H1 (cell line): ENCODE data around the gene GPLD1. TPM values are rescaled to one million over a fixed set of nuclear protein-coding genes. Genes with fewer than 3 reads are reported as not detected.

Experiments used
- CTCF ChIA-PET: fragments of 300-600 bp; sonication (Branson Sonifier 250); formaldehyde crosslinking; loops from one replicate; lab custom pipeline; 2021; ENCODE audit not compliant: partially characterized antibody; lab: Charles Lee
- POLR2A ChIA-PET: fragments of 300-600 bp; sonication (Branson Sonifier 250); formaldehyde crosslinking; loops from one replicate; lab custom pipeline; 2021; ENCODE audit warnings: inconsistent platforms; ENCODE audit not compliant: partially characterized antibody; lab: Charles Lee
- DNase-seq, 2 experiments: peaks; one replicate each; pipeline versions ENCODE4 v3.0.0 to v3.0.0-alpha.2; 2010 to 2022; ENCODE audit warnings: low spot score in 2 of 2, low read depth in 1 of 2, mixed read lengths in 1 of 2
- FAIRE-seq: peaks from 2 replicates; lab custom pipeline; 2011; peaks lifted over from hg19 to GRCh38; lab: Jason Lieb, UNC
- H2AFZ ChIP-seq: 2 replicates; pipeline ENCODE4 v1.8.1; 2012; ENCODE audit warnings: low read length, inconsistent platforms
- H2AK5ac ChIP-seq: 2 replicates; pipeline ENCODE4 v1.6.1; 2013; ENCODE audit warnings: low read depth, low read length
- H2BK120ac ChIP-seq: replicated peaks from 2 replicates; pipeline ENCODE3; 2013; ENCODE audit warnings: low read depth, low read length, inconsistent platforms
- H2BK12ac ChIP-seq: 2 replicates; pipeline ENCODE4 v1.6.1; 2013; ENCODE audit warnings: low read depth, low read length
- H2BK15ac ChIP-seq: 2 replicates; pipeline ENCODE4 v1.6.1; 2013; ENCODE audit warnings: low read length
- H2BK20ac ChIP-seq: 2 replicates; pipeline ENCODE4 v1.6.1; 2013; ENCODE audit warnings: low read length
- H2BK5ac ChIP-seq: 2 replicates; pipeline ENCODE4 v1.6.1; 2013; ENCODE audit warnings: low read depth, low read length
- H3K14ac ChIP-seq: 2 replicates; pipeline ENCODE4 v1.6.1; 2013; ENCODE audit warnings: inconsistent platforms; ENCODE audit not compliant: insufficient read length
- H3K18ac ChIP-seq: 2 replicates; pipeline ENCODE4 v1.6.1; 2013; ENCODE audit warnings: low read length; ENCODE audit errors: extremely low read depth
- H3K23ac ChIP-seq: 2 replicates; pipeline ENCODE4 v1.6.1; 2013; ENCODE audit warnings: inconsistent platforms; ENCODE audit not compliant: insufficient read length
- H3K23me2 ChIP-seq: 2 replicates; pipeline ENCODE4 v1.6.1; 2013; ENCODE audit warnings: low read depth, low read length
- H3K27ac ChIP-seq: 2 replicates; pipeline ENCODE4 v1.6.1; 2011; ENCODE audit warnings: low read depth, low read length, inconsistent platforms
- H3K27me3 ChIP-seq, 4 experiments: replicated peaks in 1 of 4; 1 replicate in 1 of 4; 2 replicates in 3 of 4; pipeline versions ENCODE4 v1.6.1 to v1.8.1; 2011 to 2013; ENCODE audit warnings: low read length in 3 of 4, mild to moderate bottlenecking in 3 of 4, inconsistent platforms in 2 of 4, mixed read lengths in 2 of 4, moderate library complexity in 1 of 4; ENCODE audit not compliant: control insufficient read depth in 3 of 4, insufficient read depth in 3 of 4; ENCODE audit errors: extremely low read depth in 1 of 4
- H3K36me3 ChIP-seq, 4 experiments: 2 replicates each; pipeline versions ENCODE4 v1.6.1 to v1.8.1; 2011 to 2013; ENCODE audit warnings: mild to moderate bottlenecking in 4 of 4, low read length in 3 of 4, moderate library complexity in 2 of 4, control low read depth in 1 of 4, inconsistent platforms in 1 of 4; ENCODE audit not compliant: insufficient read depth in 4 of 4, control insufficient read depth in 2 of 4
- H3K4ac ChIP-seq: replicated peaks from 2 replicates; pipeline ENCODE3; 2013; ENCODE audit warnings: low read length, low read depth, mixed read lengths, inconsistent platforms; ENCODE audit not compliant: insufficient read length
- H3K4me1 ChIP-seq, 4 experiments: replicated peaks in 1 of 4; 1 replicate in 1 of 4; 2 replicates in 3 of 4; pipeline versions ENCODE4 v1.6.1 to v1.8.1; 2011 to 2013; ENCODE audit warnings: low read length in 3 of 4, inconsistent platforms in 2 of 4, mixed read lengths in 1 of 4; ENCODE audit not compliant: insufficient read depth in 4 of 4, control insufficient read depth in 3 of 4
- H3K4me2 ChIP-seq, 2 experiments: 2 replicates each; pipeline versions ENCODE4 v1.6.1 to v1.8.1; 2011 to 2013; ENCODE audit warnings: low read depth in 2 of 2, low read length in 2 of 2, control low read depth in 1 of 2, inconsistent platforms in 1 of 2, mild to moderate bottlenecking in 1 of 2; ENCODE audit not compliant: insufficient read depth in 1 of 2
- H3K4me3 ChIP-seq, 4 experiments: fragments of 200-600, 300-600 bp in 1 of 4; sonication (generic), shearing (Covaris generic), sonication (Bioruptor Twin) in 1 of 4; 2 replicates each; pipeline versions ENCODE4 v1.5.1 to v1.8.1; 2011 to 2016; ENCODE audit warnings: low read length in 4 of 4, low read depth in 3 of 4, control low read depth in 2 of 4, inconsistent platforms in 2 of 4, mild to moderate bottlenecking in 2 of 4, mixed read lengths in 1 of 4, moderate library complexity in 1 of 4; ENCODE audit not compliant: insufficient read depth in 2 of 4; ENCODE audit errors: extremely low read depth in 1 of 4
- H3K56ac ChIP-seq: replicated peaks from 2 replicates; pipeline ENCODE3; 2013; ENCODE audit warnings: low read depth, mild to moderate bottlenecking, mixed read lengths, low read length, inconsistent platforms; ENCODE audit not compliant: insufficient read length
- H3K79me1 ChIP-seq: 2 replicates; pipeline ENCODE4 v1.6.1; 2013; ENCODE audit warnings: low read depth, low read length, control low read depth
- H3K79me2 ChIP-seq, 2 experiments: 2 replicates each; pipeline versions ENCODE4 v1.6.1 to v1.8.1; 2012 to 2013; ENCODE audit warnings: low read length in 2 of 2, mild to moderate bottlenecking in 2 of 2, inconsistent platforms in 1 of 2; ENCODE audit not compliant: insufficient read depth in 2 of 2, control insufficient read depth in 1 of 2
- H3K9ac ChIP-seq, 4 experiments: replicated peaks in 1 of 4; 1 replicate in 1 of 4; 2 replicates in 3 of 4; pipeline versions ENCODE4 v1.6.1 to v1.8.1; 2011 to 2013; ENCODE audit warnings: low read depth in 3 of 4, low read length in 3 of 4, control low read depth in 2 of 4, mild to moderate bottlenecking in 2 of 4, moderate library complexity in 2 of 4, inconsistent platforms in 1 of 4; ENCODE audit errors: extremely low read depth in 1 of 4
- H3K9me3 ChIP-seq, 2 experiments: 2 replicates each; pipeline versions ENCODE4 v1.6.1 to v1.8.1; 2012 to 2013; ENCODE audit warnings: mild to moderate bottlenecking in 2 of 2, moderate library complexity in 2 of 2, control low read depth in 1 of 2, inconsistent platforms in 1 of 2, low read depth in 1 of 2, low read length in 1 of 2, mixed read lengths in 1 of 2; ENCODE audit not compliant: insufficient read depth in 2 of 2
- H4K20me1 ChIP-seq, 2 experiments: replicated peaks in 1 of 2; 2 replicates each; pipeline versions ENCODE3 to v1.8.1; 2011 to 2013; ENCODE audit warnings: inconsistent platforms in 2 of 2, low read length in 2 of 2, mild to moderate bottlenecking in 1 of 2; ENCODE audit not compliant: insufficient read depth in 2 of 2, control insufficient read depth in 1 of 2
- H4K5ac ChIP-seq: 2 replicates; pipeline ENCODE4 v1.6.1; 2013; ENCODE audit warnings: low read length, low read depth, mixed read lengths, inconsistent platforms; ENCODE audit not compliant: insufficient read length
- H4K8ac ChIP-seq: 2 replicates; pipeline ENCODE4 v1.8.0; 2013; ENCODE audit warnings: mild to moderate bottlenecking, moderate library complexity, low read length, inconsistent platforms; ENCODE audit not compliant: insufficient read depth; ENCODE audit errors: extremely low read depth
- H4K91ac ChIP-seq: replicated peaks from 2 replicates; pipeline ENCODE3; 2013; ENCODE audit warnings: low read length, mixed read lengths, inconsistent platforms; ENCODE audit not compliant: insufficient read length
- BACH1 ChIP-seq: IDR thresholded peaks from 2 replicates; pipeline ENCODE4 v1.6.1; 2012; ENCODE audit warnings: low read length, improper control_type of control experiment
- BCL11A ChIP-seq, 2 experiments: IDR thresholded peaks; one replicate each; pipeline ENCODE4 v1.6.1; 2011; ENCODE audit warnings: low read depth in 2 of 2, low read length in 2 of 2, mild to moderate bottlenecking in 2 of 2
- BRCA1 ChIP-seq: IDR thresholded peaks from 2 replicates; pipeline ENCODE4 v1.6.1; 2012; ENCODE audit warnings: low read depth, low read length, improper control_type of control experiment
- CEBPB ChIP-seq: IDR thresholded peaks from 2 replicates; pipeline ENCODE4 v1.6.1; 2012; ENCODE audit warnings: low read depth, low read length
- CHD2 ChIP-seq: IDR thresholded peaks from 2 replicates; pipeline ENCODE4 v1.6.1; 2012; ENCODE audit warnings: low read length, improper control_type of control experiment
- HDAC6 ChIP-seq: IDR thresholded peaks from one replicate; pipeline ENCODE4 v1.7.1; 2012; ENCODE audit warnings: low read depth, mild to moderate bottlenecking, inconsistent platforms, low read length, moderate library complexity
- PHF8 ChIP-seq: fragments of 200-600 bp; sonication (generic); conservative IDR thresholded peaks from 2 replicates; pipeline ENCODE4 v1.7.1; 2012; ENCODE audit warnings: low read depth, mild to moderate bottlenecking, inconsistent platforms, low read length, moderate library complexity
- POLR2AphosphoS5 ChIP-seq: IDR thresholded peaks from 2 replicates; pipeline ENCODE4 v1.6.1; 2011; ENCODE audit warnings: low read depth, low read length
- SIN3A ChIP-seq, 2 experiments: IDR thresholded peaks in 1 of 2; conservative IDR thresholded peaks in 1 of 2; 2 replicates each; pipeline ENCODE4 v1.6.1; 2011 to 2012; ENCODE audit warnings: low read length in 2 of 2, improper control_type of control experiment in 1 of 2, low read depth in 1 of 2, mild to moderate bottlenecking in 1 of 2
- SRF ChIP-seq: IDR thresholded peaks from 2 replicates; pipeline ENCODE4 v1.6.1; 2011; ENCODE audit warnings: mild to moderate bottlenecking, low read depth, low read length, moderate library complexity
- WGBS, 2 experiments: shearing (Covaris generic) in 1 of 2; methylation state at CpG; one replicate each; pipeline versions ENCODE4 v1.1.6 to v1.1.7; 2013 to 2015; ENCODE audit warnings: low lambda C conversion rate in 2 of 2, mixed read lengths in 2 of 2, inconsistent platforms in 1 of 2, low coverage in 1 of 2, missing lambda C conversion rate in 1 of 2; ENCODE audit not compliant: insufficient replicate concordance in 2 of 2, insufficient coverage in 1 of 2, insufficient read length in 1 of 2; ENCODE audit errors: extremely low coverage in 1 of 2, missing lambda C conversion rate in 1 of 2; 5-methylcytosine and 5-hydroxymethylcytosine counted together
- polyA plus RNA-seq, 7 experiments: library from polyadenylated mRNA; depleted of rRNA in 3 of 7; stranded (reverse) in 5 of 7; unstranded in 2 of 7; fragments of >200 nt in 5 of 7; fragments of 200-250 nt in 2 of 7; gene quantifications; 1 replicate in 5 of 7; 2 replicates in 1 of 7; 4 replicates in 1 of 7; pipeline versions ENCODE4 v1.2.1 to v1.2.3, GENCODE V29; 2011 to 2013; ENCODE audit warnings: missing spikeins in 2 of 7, mixed read lengths in 2 of 7
- total RNA-seq: library from RNA; stranded (reverse); fragmentation: NEBNext Ultra II Directional; extraction: Animal tissue kit (Norgen Biotek cat#: 25700); gene quantifications from 2 replicates; pipeline ENCODE4 v1.2.1, GENCODE V29; 2021
- TF ChIP-seq, protein P1 (sequence below): IDR thresholded peaks from 2 replicates; pipeline ENCODE4 v1.6.1; 2012; ENCODE audit warnings: inconsistent platforms
- TF ChIP-seq, protein P2 (sequence below): IDR thresholded peaks from 2 replicates; pipeline ENCODE4 v1.6.1; 2011; ENCODE audit warnings: low read length, improper control_type of control experiment

GPLD1 gene
- total and polyA plus RNA-seq, 2 of the 8 experiments (the other 6 are each of a cell fraction or from before 2014, with no cell fraction given): 3.7 to 5.3 TPM

DNA sequence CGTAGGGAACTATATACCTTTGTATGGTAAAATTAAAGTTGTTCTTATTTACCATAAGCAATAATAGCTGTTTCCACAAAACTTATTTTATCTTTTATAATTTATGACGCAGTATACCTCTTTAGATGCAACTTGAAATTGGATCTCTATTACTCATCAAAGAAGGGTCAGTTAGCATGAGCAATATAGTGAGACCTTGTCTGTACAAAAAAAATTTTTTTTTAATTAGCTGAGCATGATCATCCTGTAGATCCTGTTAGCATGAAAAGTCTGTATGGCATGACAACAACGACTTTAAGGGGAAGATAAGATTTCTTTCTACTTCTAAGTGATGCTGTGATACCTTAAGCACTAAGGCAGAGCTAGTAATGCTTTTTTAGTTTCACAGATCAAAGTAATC is 11.3 kb upstream of the GPLD1 start:
- H2BK15ac ChIP-seq: no peak overlapping the region
- no peak overlapping the region for H3K56ac ChIP-seq
- H3K4me2 ChIP-seq: no peak overlapping the region
- no peak for DNase-seq
- H4K20me1 ChIP-seq: no peaks in the 10 kb centered on the region
- CTCF ChIA-PET: interaction anchor here (0.9 to 1.3 kb wide), 5 partner anchors 10 to 79 kb away, joined by 3 to 6 read pairs (median 4); partner anchors contain the start of gene GPLD1
- H2AK5ac ChIP-seq: no peak overlapping the region
- POLR2A ChIA-PET: interaction anchor here (0.6 to 1.3 kb wide), 3 partner anchors 9 to 50 kb away, joined by 3 to 5 read pairs (median 3); no protein-coding TSS in a partner anchor
- H3K9me3 ChIP-seq: 0 out of 4 replicates have a peak, but pooled peaks cover 0 to 2% of the 10 kb centered on the region in 2 experiments
- no peak overlapping the region for H2BK20ac ChIP-seq
- no peak overlapping the region for H4K5ac ChIP-seq
- H2AFZ ChIP-seq: no peak overlapping the region
- H3K27me3 ChIP-seq: peaks cover 0 to 10% (median 2%) of the 10 kb centered on the region in 4 experiments; a peak in 3 of 7 replicates
- no peak overlapping the region for H2BK12ac ChIP-seq
- H3K18ac ChIP-seq: no peak overlapping the region
- no peaks in the 10 kb centered on the region for H3K23me2 ChIP-seq
- no peaks in the 10 kb centered on the region for H3K79me1 ChIP-seq
- no peak overlapping the region for H3K4ac ChIP-seq
- no peak overlapping the region for H4K91ac ChIP-seq
- no peak for FAIRE-seq
- H3K4me3 ChIP-seq: no peak overlapping the region
- H3K9ac ChIP-seq: no peak overlapping the region
- no peak overlapping the region for H3K27ac ChIP-seq
- H4K8ac ChIP-seq: no peak overlapping the region
- no peak overlapping the region for H2BK120ac ChIP-seq
- no peak overlapping the region for H3K23ac ChIP-seq
- no peak overlapping the region for H2BK5ac ChIP-seq
- no peaks in the 10 kb centered on the region for H3K36me3 ChIP-seq
- 86% methylated on average over 3 of the region's 3 CpGs; no CpG with 5 or more reads in 1 of the 2 experiments for WGBS, 2 experiments
- no peaks in the 10 kb centered on the region for H3K79me2 ChIP-seq
- no peak overlapping the region for H3K14ac ChIP-seq
- peaks cover 0 to 3% (median 0%) of the 10 kb centered on the region in 4 experiments; a peak in 2 of 7 replicates for H3K4me1 ChIP-seq
- TF ChIP-seq SIN3A (conservative IDR thresholded peaks at IDR 0.05 in 1 of 2, IDR thresholded peaks at IDR 0.05 in 1 of 2; ENCODE audit: low read depth in 1 of 2, low read length in 2 of 2) (no peak), CEBPB (no peak), CHD2 (no peak), BACH1 (no peak), HDAC6 (no peak), BRCA1 (no peak), SRF (no peak), BCL11A (IDR thresholded peaks at IDR 0.05; ENCODE audit: low read depth in 2 of 2, low read length in 2 of 2) (no peak), PHF8 (no peak), POLR2AphosphoS5 (no peak)
- TF ChIP-seq, protein P1, sequence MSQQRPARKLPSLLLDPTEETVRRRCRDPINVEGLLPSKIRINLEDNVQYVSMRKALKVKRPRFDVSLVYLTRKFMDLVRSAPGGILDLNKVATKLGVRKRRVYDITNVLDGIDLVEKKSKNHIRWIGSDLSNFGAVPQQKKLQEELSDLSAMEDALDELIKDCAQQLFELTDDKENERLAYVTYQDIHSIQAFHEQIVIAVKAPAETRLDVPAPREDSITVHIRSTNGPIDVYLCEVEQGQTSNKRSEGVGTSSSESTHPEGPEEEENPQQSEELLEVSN: no peak
- TF ChIP-seq, protein P2, sequence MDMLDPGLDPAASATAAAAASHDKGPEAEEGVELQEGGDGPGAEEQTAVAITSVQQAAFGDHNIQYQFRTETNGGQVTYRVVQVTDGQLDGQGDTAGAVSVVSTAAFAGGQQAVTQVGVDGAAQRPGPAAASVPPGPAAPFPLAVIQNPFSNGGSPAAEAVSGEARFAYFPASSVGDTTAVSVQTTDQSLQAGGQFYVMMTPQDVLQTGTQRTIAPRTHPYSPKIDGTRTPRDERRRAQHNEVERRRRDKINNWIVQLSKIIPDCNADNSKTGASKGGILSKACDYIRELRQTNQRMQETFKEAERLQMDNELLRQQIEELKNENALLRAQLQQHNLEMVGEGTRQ: no peak
